GM21825 (cell line): ENCODE measurements around the gene PCCA.
"Not testable (repeated sequence)": the region's sequence is repeated elsewhere in the genome, so short reads cannot be mapped to it uniquely, and the experiment has no call there.

Experiments used
- ATAC-seq: cut with Tn5 transposase; IDR thresholded peaks from one replicate; pipeline ENCODE4 v1.9.1; 2021; ENCODE audit warnings: mild to moderate bottlenecking, moderate library complexity; ENCODE audit not compliant: unreplicated experiment

The PCCA gene

GRCh38 chr13:100088644-100089464 is at the start of gene PCCA:
Gene PCCA (plus strand): TSS chr13:100089093. CDS start chr13:100089121, 28 bp downstream.
- ATAC-seq = peak; percentile 98

GRCh38 chr13:100039740-100040139 is 49.2 kb upstream of the PCCA start:
- ATAC-seq = no peak

- no peak for ATAC-seq
Measured at GRCh38 chr13:100040196-100040595, 48.7 kb upstream of the PCCA start.

GRCh38 chr13:100044936-100045335 is 44.0 kb upstream of the PCCA start:
- no peak for ATAC-seq

GRCh38 chr13:100045355-100045754 is 43.5 kb upstream of the PCCA start:
- ATAC-seq = no peak

- ATAC-seq = no peak
Measured at GRCh38 chr13:100051070-100051469, 37.8 kb upstream of the PCCA start.

GRCh38 chr13:100059827-100060226 is 29.1 kb upstream of the PCCA start:
- ATAC-seq = no peak

- no peak for ATAC-seq
Measured at GRCh38 chr13:100063333-100063732, 25.6 kb upstream of the PCCA start.

- no peak for ATAC-seq
Measured at GRCh38 chr13:100063906-100064305, 25.0 kb upstream of the PCCA start.

GRCh38 chr13:100068133-100068931 is 20.6 kb upstream of the PCCA start:
- ATAC-seq = no peak

- ATAC-seq = no peak
Measured at GRCh38 chr13:100069278-100069677, 19.6 kb upstream of the PCCA start.

- ATAC-seq = no peak
Measured at GRCh38 chr13:100075700-100076587, 12.9 kb upstream of the PCCA start.

- not testable (repeated sequence) for ATAC-seq
Measured at GRCh38 chr13:100079003-100079402, 9.9 kb upstream of the PCCA start.

GRCh38 chr13:100083401-100083800 is 5.5 kb upstream of the PCCA start:
- not testable (repeated sequence) for ATAC-seq

- no peak for ATAC-seq
Measured at GRCh38 chr13:100088273-100088643, 635 bp upstream of the PCCA start.

- peak; percentile 35 for ATAC-seq
Measured at GRCh38 chr13:100089465-100090032, 656 bp downstream of the PCCA start.

GRCh38 chr13:100090861-100091260 is 2.0 kb downstream of the PCCA start:
- no peak for ATAC-seq

- no peak for ATAC-seq
Measured at GRCh38 chr13:100091391-100091790, 2.5 kb downstream of the PCCA start.

- ATAC-seq = not testable (repeated sequence)
Measured at GRCh38 chr13:100092273-100092672, 3.4 kb downstream of the PCCA start.

GRCh38 chr13:100095498-100095897 is 6.6 kb downstream of the PCCA start:
- no peak for ATAC-seq

GRCh38 chr13:100096526-100096925 is 7.6 kb downstream of the PCCA start:
- ATAC-seq = no peak
